Trophoblast cell (in vitro differentiated cells and primary cell): ENCODE data around the gene HPGD.
A peak's percentile ranks its signal among the peaks of the same experiment; 100 is the strongest.

ENCODE experiments used
- DNase-seq, 2 donors: peaks; one replicate each; pipeline ENCODE4 v3.0.0-alpha.2; 2016
- H2AFZ ChIP-seq: 2 replicates; pipeline ENCODE4 v1.6.1; 2013; ENCODE audit warnings: low read length, moderate library complexity, mild to moderate bottlenecking; ENCODE audit not compliant: insufficient read depth, poor library complexity
- H2AK5ac ChIP-seq: 2 replicates; pipeline ENCODE4 v1.6.1; 2013; ENCODE audit warnings: mild to moderate bottlenecking, low read length
- H2BK120ac ChIP-seq: 2 replicates; pipeline ENCODE4 v1.6.1; 2013; ENCODE audit warnings: low read length, mild to moderate bottlenecking, moderate library complexity; ENCODE audit not compliant: insufficient read depth, poor library complexity
- H2BK12ac ChIP-seq: 2 replicates; pipeline ENCODE4 v1.6.1; 2013; ENCODE audit warnings: mild to moderate bottlenecking, low read length, moderate library complexity
- H2BK5ac ChIP-seq: 2 replicates; pipeline ENCODE4 v1.6.1; 2013; ENCODE audit warnings: low read length, low read depth, moderate library complexity, mild to moderate bottlenecking; ENCODE audit not compliant: poor library complexity
- H3K14ac ChIP-seq: 2 replicates; pipeline ENCODE4 v1.6.1; 2013; ENCODE audit warnings: mild to moderate bottlenecking, low read length
- H3K18ac ChIP-seq: 2 replicates; pipeline ENCODE4 v1.6.1; 2013; ENCODE audit warnings: mild to moderate bottlenecking, low read length
- H3K23ac ChIP-seq: 2 replicates; pipeline ENCODE4 v1.6.1; 2013; ENCODE audit warnings: low read length
- H3K27ac ChIP-seq: 2 replicates; pipeline ENCODE4 v1.5.1; 2013; ENCODE audit warnings: low read depth, mild to moderate bottlenecking, inconsistent platforms, low read length, moderate library complexity
- H3K27me3 ChIP-seq: 2 replicates; pipeline ENCODE4 v1.6.1; 2013; ENCODE audit warnings: inconsistent platforms, mild to moderate bottlenecking, low read length, moderate library complexity; ENCODE audit not compliant: insufficient read depth
- H3K36me3 ChIP-seq, 2 experiments: 1 replicate in 1 of 2; 2 replicates in 1 of 2; pipeline ENCODE4 v1.6.1; 2013; ENCODE audit warnings: low read length in 2 of 2, mild to moderate bottlenecking in 2 of 2, moderate library complexity in 1 of 2; ENCODE audit not compliant: insufficient read depth in 2 of 2, control insufficient read depth in 1 of 2
- H3K4ac ChIP-seq: 2 replicates; pipeline ENCODE4 v1.6.1; 2013; ENCODE audit warnings: low read depth, mild to moderate bottlenecking, low read length, moderate library complexity
- H3K4me1 ChIP-seq, 2 experiments: 1 replicate in 1 of 2; 2 replicates in 1 of 2; pipeline ENCODE4 v1.6.1; 2013; ENCODE audit warnings: low read length in 2 of 2, mild to moderate bottlenecking in 2 of 2, moderate library complexity in 1 of 2; ENCODE audit not compliant: insufficient read depth in 2 of 2, control insufficient read depth in 1 of 2
- H3K4me2 ChIP-seq: 2 replicates; pipeline ENCODE4 v1.6.1; 2013; ENCODE audit warnings: inconsistent platforms, mild to moderate bottlenecking, low read length, moderate library complexity
- H3K4me3 ChIP-seq: 2 replicates; pipeline ENCODE4 v1.5.1; 2013; ENCODE audit warnings: mild to moderate bottlenecking, low read depth, low read length, inconsistent platforms
- H3K79me1 ChIP-seq: one replicate; pipeline ENCODE4 v1.6.1; 2013; ENCODE audit warnings: low read length
- H3K79me2 ChIP-seq: 2 replicates; pipeline ENCODE4 v1.6.1; 2013; ENCODE audit warnings: low read length, mild to moderate bottlenecking; ENCODE audit not compliant: control insufficient read depth, insufficient read depth, poor library complexity
- H3K9ac ChIP-seq: 2 replicates; pipeline ENCODE4 v1.6.1; 2013; ENCODE audit warnings: mild to moderate bottlenecking, low read length
- H3K9me3 ChIP-seq: 2 replicates; pipeline ENCODE4 v1.6.1; 2013; ENCODE audit warnings: low read depth, mild to moderate bottlenecking, control low read depth, inconsistent platforms, low read length; ENCODE audit not compliant: insufficient read depth
- H4K12ac ChIP-seq: 2 replicates; pipeline ENCODE4 v1.6.1; 2013; ENCODE audit warnings: low read depth, mild to moderate bottlenecking, low read length, moderate library complexity
- H4K8ac ChIP-seq: 2 replicates; pipeline ENCODE4 v1.6.1; 2013; ENCODE audit warnings: low read depth, mild to moderate bottlenecking, low read length, moderate library complexity
- H4K91ac ChIP-seq: one replicate; pipeline ENCODE4 v1.6.1; 2013; ENCODE audit warnings: low read depth, mild to moderate bottlenecking, low read length, moderate library complexity
- WGBS: extraction: QIAGEN DNeasy Blood & Tissue Kit; methylation state at CpG from one replicate; pipeline ENCODE4 v1.1.7; 2013; ENCODE audit warnings: missing lambda C conversion rate; ENCODE audit not compliant: insufficient read length, insufficient coverage; ENCODE audit errors: extremely low coverage; 5-methylcytosine and 5-hydroxymethylcytosine counted together

The HPGD gene

GRCh38 chr4:174559894-174560293, 37.6 kb upstream of the HPGD start:
- DNase-seq = peak; percentile 85 to 94
- H3K18ac ChIP-seq = no peak overlapping the region
- no peak overlapping the region for H3K9ac ChIP-seq
- H3K27ac ChIP-seq = peak overlapping the region; percentile 32
- no peak overlapping the region for H3K14ac ChIP-seq
- no peak overlapping the region for H2BK12ac ChIP-seq
- peaks cover 0 to 2% of the 10 kb centered on the region in 2 experiments for H3K4me1 ChIP-seq
- H4K91ac ChIP-seq = no peak overlapping the region
- H3K23ac ChIP-seq = no peak overlapping the region
- H3K27me3 ChIP-seq = no peaks in the 10 kb centered on the region
- H2AFZ ChIP-seq = no peak overlapping the region
- no peaks in the 10 kb centered on the region for H3K9me3 ChIP-seq
- no peak overlapping the region for H4K12ac ChIP-seq
- H2BK120ac ChIP-seq = no peak overlapping the region
- no peak overlapping the region for H2BK5ac ChIP-seq
- no CpG with 5 or more reads among the region's 2 CpGs for WGBS
- H3K79me2 ChIP-seq = no peaks in the 10 kb centered on the region
- H3K79me1 ChIP-seq = peaks cover 3% of the 10 kb centered on the region
- no peak overlapping the region for H2AK5ac ChIP-seq
- H4K8ac ChIP-seq = no peak overlapping the region
- H3K4me3 ChIP-seq = no peak overlapping the region
- no peaks in the 10 kb centered on the region for H3K36me3 ChIP-seq
- no peak overlapping the region for H3K4ac ChIP-seq
- no peak overlapping the region for H3K4me2 ChIP-seq

- no CpG with 5 or more reads among the region's 4 CpGs for WGBS
- Histone ChIP-seq H3K4me2 (no peak overlapping the region), H2BK120ac (no peak overlapping the region), H3K18ac (no peak overlapping the region), H2AK5ac (no peak overlapping the region), H3K4me1 (peaks cover 0 to 2% of the 10 kb centered on the region in 2 experiments), H3K23ac (no peak overlapping the region), H4K91ac (no peak overlapping the region), H3K9ac (no peak overlapping the region), H2BK12ac (no peak overlapping the region), H3K4me3 (no peak overlapping the region), H3K9me3 (no peaks in the 10 kb centered on the region), H4K8ac (no peak overlapping the region), H3K79me2 (no peaks in the 10 kb centered on the region), H3K36me3 (no peaks in the 10 kb centered on the region), H3K14ac (no peak overlapping the region), H3K27ac (no peak overlapping the region), H2AFZ (no peak overlapping the region), H2BK5ac (no peak overlapping the region), H3K79me1 (peaks cover 3% of the 10 kb centered on the region), H3K27me3 (no peaks in the 10 kb centered on the region), H4K12ac (no peak overlapping the region), H3K4ac (no peak overlapping the region)
- DNase-seq = peak in 1 of 2 donors; percentile 51
Measured at GRCh38 chr4:174555789-174556630, 33.7 kb upstream of the HPGD start.

DNA sequence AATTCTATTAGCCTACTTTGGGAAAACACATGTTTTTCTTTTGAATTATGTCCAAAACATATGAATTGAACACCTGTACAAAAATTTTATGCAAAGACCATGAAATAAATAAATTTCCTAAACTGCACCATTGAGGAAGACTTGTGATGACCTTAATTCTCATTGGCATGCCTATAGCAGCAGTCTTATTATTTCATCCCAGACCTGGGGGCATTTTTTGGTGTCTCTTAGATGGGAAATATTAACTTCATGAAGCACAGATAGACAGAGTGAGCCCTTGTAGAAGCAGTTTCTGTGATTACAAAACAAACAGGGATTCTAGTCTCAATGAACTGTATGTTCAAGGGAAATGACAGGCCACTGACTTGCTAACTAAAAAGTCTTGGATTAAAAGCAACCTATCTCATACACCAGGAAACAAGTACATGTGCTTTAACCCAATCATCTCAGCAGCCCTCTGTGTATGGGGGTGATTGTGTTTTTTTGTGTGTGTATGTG, 32.0 kb upstream of the HPGD start:
- no peak overlapping the region for H3K14ac ChIP-seq
- H3K18ac ChIP-seq = no peak overlapping the region
- H3K79me1 ChIP-seq = peaks cover 1% of the 10 kb centered on the region
- no peak overlapping the region for H3K9ac ChIP-seq
- no peak overlapping the region for H3K4ac ChIP-seq
- H2AK5ac ChIP-seq = no peak overlapping the region
- DNase-seq = no peak
- no peaks in the 10 kb centered on the region for H3K27me3 ChIP-seq
- no peak overlapping the region for H2BK12ac ChIP-seq
- no peak overlapping the region for H4K91ac ChIP-seq
- H3K79me2 ChIP-seq = no peaks in the 10 kb centered on the region
- no peaks in the 10 kb centered on the region for H3K36me3 ChIP-seq
- H4K8ac ChIP-seq = no peak overlapping the region
- H3K23ac ChIP-seq = no peak overlapping the region
- H2BK5ac ChIP-seq = no peak overlapping the region
- H2AFZ ChIP-seq = no peak overlapping the region
- H2BK120ac ChIP-seq = no peak overlapping the region
- no peak overlapping the region for H4K12ac ChIP-seq
- H3K9me3 ChIP-seq = no peaks in the 10 kb centered on the region
- no peak overlapping the region for H3K27ac ChIP-seq
- H3K4me3 ChIP-seq = no peak overlapping the region
- H3K4me1 ChIP-seq = no peaks in the 10 kb centered on the region
- no peak overlapping the region for H3K4me2 ChIP-seq

DNA sequence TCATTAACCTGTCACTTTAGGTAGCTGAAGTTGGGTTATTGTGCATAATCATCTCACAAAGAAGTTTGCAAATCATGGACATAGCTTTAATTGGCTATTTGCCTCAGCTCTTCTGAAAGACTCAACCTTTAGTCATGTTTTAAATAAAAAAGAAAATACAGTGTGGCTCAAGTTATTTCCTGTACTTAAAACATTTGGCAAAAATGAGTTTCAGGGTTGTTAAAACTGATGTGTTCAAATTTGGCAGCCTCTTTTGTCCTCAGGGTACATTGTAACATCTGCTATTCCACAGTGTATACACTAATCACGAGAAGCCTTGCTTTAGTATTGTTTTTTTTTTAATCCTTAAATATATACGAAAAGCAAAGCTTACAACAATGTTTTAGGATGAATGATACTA, 31.5 kb upstream of the HPGD start:
- no CpG with 5 or more reads among the region's 2 CpGs for WGBS

More for the DNA sequence above, 31.5 kb upstream of the HPGD start:
- Histone ChIP-seq H2BK12ac (no peak overlapping the region), H3K36me3 (no peaks in the 10 kb centered on the region), H3K14ac (no peak overlapping the region), H3K27me3 (no peaks in the 10 kb centered on the region), H4K8ac (no peak overlapping the region), H2BK120ac (no peak overlapping the region), H4K12ac (no peak overlapping the region), H3K79me1 (peaks cover 1% of the 10 kb centered on the region), H3K4me3 (no peak overlapping the region), H2AK5ac (no peak overlapping the region), H2AFZ (no peak overlapping the region), H3K9me3 (no peaks in the 10 kb centered on the region), H3K4ac (no peak overlapping the region), H3K23ac (no peak overlapping the region), H3K18ac (no peak overlapping the region), H3K9ac (no peak overlapping the region), H3K4me2 (no peak overlapping the region), H3K4me1 (no peaks in the 10 kb centered on the region), H3K27ac (no peak overlapping the region), H4K91ac (no peak overlapping the region), H2BK5ac (no peak overlapping the region), H3K79me2 (no peaks in the 10 kb centered on the region)
- DNase-seq = no peak
